Endodermal cell (in vitro differentiated cells): ENCODE measurements around the gene GTPBP2. TPM values are rescaled to one million over a fixed set of nuclear protein-coding genes. Genes with fewer than 3 reads are reported as not detected.

Experiments
- DNase-seq: peaks from one replicate; pipeline ENCODE4 v3.0.0-alpha.2; 2017
- H3K27ac ChIP-seq: 2 replicates; pipeline ENCODE4 v1.5.1; 2013; ENCODE audit warnings: mild to moderate bottlenecking, low read depth, low read length, moderate library complexity
- H3K27me3 ChIP-seq: 2 replicates; pipeline ENCODE4 v1.6.1; 2013; ENCODE audit warnings: mild to moderate bottlenecking, low read length, moderate library complexity; ENCODE audit not compliant: insufficient read depth, control insufficient read depth, poor library complexity, severe bottlenecking
- H3K36me3 ChIP-seq: 2 replicates; pipeline ENCODE4 v1.7.0; 2013; ENCODE audit warnings: mild to moderate bottlenecking, low read length, moderate library complexity; ENCODE audit not compliant: control insufficient read depth, insufficient read depth
- H3K4me1 ChIP-seq: one replicate; pipeline ENCODE4 v1.7.0; 2013; ENCODE audit warnings: low read length; ENCODE audit not compliant: control insufficient read depth, insufficient read depth
- H3K4me3 ChIP-seq: 2 replicates; pipeline ENCODE4 v1.5.1; 2013; ENCODE audit warnings: mild to moderate bottlenecking, low read length, moderate library complexity
- H3K9ac ChIP-seq: 2 replicates; pipeline ENCODE4 v1.6.1; 2013; ENCODE audit warnings: mild to moderate bottlenecking, low read length, moderate library complexity; ENCODE audit not compliant: poor library complexity, severe bottlenecking; ENCODE audit errors: extremely low read depth
- H3K9me3 ChIP-seq: 2 replicates; pipeline ENCODE4 v1.6.1; 2013; ENCODE audit warnings: mild to moderate bottlenecking, low read length, moderate library complexity; ENCODE audit not compliant: control insufficient read depth
- H3K27ac Mint-ChIP-seq: 2 replicates; pipeline ENCODE4 v1.8.0; 2020; ENCODE audit warnings: mixed read lengths
- H3K27me3 Mint-ChIP-seq: 2 replicates; pipeline ENCODE4 v1.8.0; 2021; ENCODE audit warnings: mild to moderate bottlenecking, mixed read lengths; ENCODE audit not compliant: insufficient read depth
- H3K36me3 Mint-ChIP-seq: 2 replicates; pipeline ENCODE4 v1.8.0; 2020; ENCODE audit warnings: low read depth, mixed read lengths
- H3K4me1 Mint-ChIP-seq: 2 replicates; pipeline ENCODE4 v1.8.0; 2020; ENCODE audit warnings: mixed read lengths
- H3K4me3 Mint-ChIP-seq: 2 replicates; pipeline ENCODE4 v1.8.0; 2020; ENCODE audit warnings: mild to moderate bottlenecking, moderate library complexity, mixed read lengths
- H3K9me3 Mint-ChIP-seq: 2 replicates; pipeline ENCODE4 v1.8.0; 2020; ENCODE audit warnings: mild to moderate bottlenecking, mixed read lengths
- CTCF ChIP-seq: fragments of 200-600 bp; sonication (generic); conservative IDR thresholded peaks from 2 replicates; pipeline ENCODE4 v1.5.0; 2021; ENCODE audit warnings: antibody characterized with exemption, mild to moderate bottlenecking
- WGBS, 2 experiments: methylation state at CpG; one replicate each; pipeline versions ENCODE4 v1.1.5 to v1.1.7; 2013; ENCODE audit warnings: missing lambda C conversion rate in 2 of 2, mixed read lengths in 1 of 2; ENCODE audit not compliant: insufficient coverage in 1 of 2, insufficient read length in 1 of 2; 5-methylcytosine and 5-hydroxymethylcytosine counted together
- total RNA-seq, 2 donors: library from RNA; stranded (reverse); fragmentation: NEBNext Ultra II Directional in 1 of 2; extraction: Animal tissue kit (Norgen Biotek cat#: 25700) in 1 of 2; gene quantifications; 2 replicates in 1 of 2; 3 replicates in 1 of 2; pipeline ENCODE4 v1.2.1, GENCODE V29; 2021

The GTPBP2 gene
- total RNA-seq, 2 donors from 2014 or later: 87.9 to 90.6 TPM

GRCh38 chr6:43647613-43648012, 18.5 kb upstream of the GTPBP2 start:
- no peak overlapping the region for H3K27ac Mint-ChIP-seq
- DNase-seq: no peak
- Histone ChIP-seq H3K36me3 (peaks cover 6% of the 10 kb centered on the region), H3K27me3 (no peaks in the 10 kb centered on the region), H3K9me3 (no peaks in the 10 kb centered on the region), H3K9ac (no peak overlapping the region), H3K4me3 (no peak overlapping the region), H3K4me1 (no peaks in the 10 kb centered on the region), H3K27ac (no peak overlapping the region)
- H3K9me3 Mint-ChIP-seq: no peaks in the 10 kb centered on the region
- no peak overlapping the region for H3K4me3 Mint-ChIP-seq
- 91 to 96% methylated on average over 3 of the region's 3 CpGs for WGBS, 2 experiments
- H3K27me3 Mint-ChIP-seq: peaks cover 2% of the 10 kb centered on the region
- TF ChIP-seq CTCF: no peak
- H3K36me3 Mint-ChIP-seq: peaks cover 5% of the 10 kb centered on the region
- peaks cover 18% of the 10 kb centered on the region for H3K4me1 Mint-ChIP-seq

- Mint-ChIP-seq H3K4me1 (peaks cover 24% of the 10 kb centered on the region), H3K27ac (peak overlapping the region; percentile 83), H3K4me3 (peak overlapping the region; percentile 59), H3K9me3 (no peaks in the 10 kb centered on the region), H3K27me3 (no peaks in the 10 kb centered on the region), H3K36me3 (peaks cover 16% of the 10 kb centered on the region)
- no peak for DNase-seq
- H3K9ac ChIP-seq: no peak overlapping the region
- peak overlapping the region; percentile 73 for H3K4me3 ChIP-seq
- 26 to 27% methylated on average over 4 to 9 of the region's 9 CpGs for WGBS, 2 experiments
- TF ChIP-seq CTCF: no peak
- H3K36me3 ChIP-seq: peaks cover 22% of the 10 kb centered on the region
- no peak overlapping the region for H3K27ac ChIP-seq
- peaks cover under 1% of the 10 kb centered on the region for H3K4me1 ChIP-seq
- H3K9me3 ChIP-seq: no peaks in the 10 kb centered on the region
- H3K27me3 ChIP-seq: no peaks in the 10 kb centered on the region
These were observed 16.5 kb upstream of the GTPBP2 start for GRCh38 chr6:43645613-43645964.

GRCh38 chr6:43644940-43645612, 16.0 kb upstream of the GTPBP2 start, which contains the start of gene RSPH9:
Gene RSPH9 (plus strand): TSS chr6:43645036. CDS start chr6:43645099, 63 bp downstream.
- no peaks in the 10 kb centered on the region for H3K27me3 ChIP-seq
- H3K36me3 ChIP-seq: peaks cover 27% of the 10 kb centered on the region
- no peaks in the 10 kb centered on the region for H3K9me3 ChIP-seq
- no peaks in the 10 kb centered on the region for H3K9me3 Mint-ChIP-seq
- no peak within 1 kb of the TSS for H3K9ac ChIP-seq
- DNase-seq: peak; percentile 98
- WGBS, 2 experiments: 0 to 4% methylated on average over 7 to 52 of the region's 52 CpGs
- H3K4me1 Mint-ChIP-seq: peaks cover 29% of the 10 kb centered on the region
- no peaks in the 10 kb centered on the region for H3K27me3 Mint-ChIP-seq
- H3K27ac ChIP-seq: peak within 1 kb of the TSS; percentile 67
- H3K27ac Mint-ChIP-seq: peak within 1 kb of the TSS; percentile 92
- H3K4me1 ChIP-seq: peaks cover 5% of the 10 kb centered on the region
- peak within 1 kb of the TSS; percentile 73 for H3K4me3 ChIP-seq
- TF ChIP-seq CTCF: no peak
- H3K36me3 Mint-ChIP-seq: peaks cover 21% of the 10 kb centered on the region
- peak within 1 kb of the TSS; percentile 59 for H3K4me3 Mint-ChIP-seq
